GM20000 (cell line): ENCODE data around the gene SFMBT2.

Source experiments
- DNase-seq: peaks from one replicate; pipeline ENCODE4 v3.0.0; 2012; ENCODE audit warnings: low spot score
- TF ChIP-seq, protein P1 (sequence below): IDR thresholded peaks from 2 replicates; pipeline ENCODE4 v1.5.1; 2012; ENCODE audit warnings: mild to moderate bottlenecking, control low read depth; ENCODE audit errors: extremely low read depth, missing control alignments

Gene SFMBT2

DNA sequence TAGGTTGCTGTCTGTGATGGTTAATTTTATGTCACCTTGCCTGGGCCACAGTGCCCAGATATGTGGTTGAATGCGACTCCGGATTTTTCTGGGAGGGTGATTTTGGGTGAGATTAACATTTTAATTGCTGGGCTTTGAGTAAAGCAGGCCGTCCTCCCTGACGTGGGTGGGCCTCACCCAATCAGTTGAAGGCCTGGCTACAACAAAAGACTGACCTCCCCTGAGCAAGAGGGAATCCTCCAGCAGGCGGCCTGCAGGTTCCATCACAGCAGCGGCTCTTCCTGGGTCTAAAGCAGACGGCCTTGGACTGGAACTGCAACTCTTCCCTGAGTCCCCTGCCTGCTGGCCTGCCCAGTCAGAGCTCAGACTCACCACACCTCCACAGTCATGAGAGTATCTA is 114.2 kb downstream of the SFMBT2 start:
- DNase-seq, result no peak
- TF ChIP-seq, protein P1, sequence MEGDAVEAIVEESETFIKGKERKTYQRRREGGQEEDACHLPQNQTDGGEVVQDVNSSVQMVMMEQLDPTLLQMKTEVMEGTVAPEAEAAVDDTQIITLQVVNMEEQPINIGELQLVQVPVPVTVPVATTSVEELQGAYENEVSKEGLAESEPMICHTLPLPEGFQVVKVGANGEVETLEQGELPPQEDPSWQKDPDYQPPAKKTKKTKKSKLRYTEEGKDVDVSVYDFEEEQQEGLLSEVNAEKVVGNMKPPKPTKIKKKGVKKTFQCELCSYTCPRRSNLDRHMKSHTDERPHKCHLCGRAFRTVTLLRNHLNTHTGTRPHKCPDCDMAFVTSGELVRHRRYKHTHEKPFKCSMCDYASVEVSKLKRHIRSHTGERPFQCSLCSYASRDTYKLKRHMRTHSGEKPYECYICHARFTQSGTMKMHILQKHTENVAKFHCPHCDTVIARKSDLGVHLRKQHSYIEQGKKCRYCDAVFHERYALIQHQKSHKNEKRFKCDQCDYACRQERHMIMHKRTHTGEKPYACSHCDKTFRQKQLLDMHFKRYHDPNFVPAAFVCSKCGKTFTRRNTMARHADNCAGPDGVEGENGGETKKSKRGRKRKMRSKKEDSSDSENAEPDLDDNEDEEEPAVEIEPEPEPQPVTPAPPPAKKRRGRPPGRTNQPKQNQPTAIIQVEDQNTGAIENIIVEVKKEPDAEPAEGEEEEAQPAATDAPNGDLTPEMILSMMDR, result no peak

DNA sequence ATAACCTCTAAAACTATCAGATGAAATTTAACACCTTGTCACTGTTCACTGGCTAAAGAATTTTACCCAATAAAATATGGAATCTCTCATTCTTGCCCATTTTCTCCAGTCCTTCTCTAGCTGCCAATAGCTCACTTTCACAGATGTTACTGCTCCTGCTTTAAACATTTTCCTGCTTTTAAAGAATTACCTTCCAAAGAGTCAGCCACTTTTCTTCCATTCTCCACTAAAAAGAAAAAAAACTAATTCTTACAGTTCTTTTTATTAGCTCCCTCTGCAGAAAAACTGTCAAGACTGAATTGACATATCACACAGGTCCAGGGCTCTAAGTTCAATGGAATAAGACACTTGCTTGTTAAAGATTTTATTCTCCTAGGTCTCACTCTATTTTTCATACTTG is 114.8 kb downstream of the SFMBT2 start:
- TF ChIP-seq, protein P1, result no peak
- DNase-seq, result no peak

GRCh38 chr10:7293378-7293920 is 117.4 kb downstream of the SFMBT2 start:
- no peak for DNase-seq
- TF ChIP-seq, protein P1, result no peak

DNA sequence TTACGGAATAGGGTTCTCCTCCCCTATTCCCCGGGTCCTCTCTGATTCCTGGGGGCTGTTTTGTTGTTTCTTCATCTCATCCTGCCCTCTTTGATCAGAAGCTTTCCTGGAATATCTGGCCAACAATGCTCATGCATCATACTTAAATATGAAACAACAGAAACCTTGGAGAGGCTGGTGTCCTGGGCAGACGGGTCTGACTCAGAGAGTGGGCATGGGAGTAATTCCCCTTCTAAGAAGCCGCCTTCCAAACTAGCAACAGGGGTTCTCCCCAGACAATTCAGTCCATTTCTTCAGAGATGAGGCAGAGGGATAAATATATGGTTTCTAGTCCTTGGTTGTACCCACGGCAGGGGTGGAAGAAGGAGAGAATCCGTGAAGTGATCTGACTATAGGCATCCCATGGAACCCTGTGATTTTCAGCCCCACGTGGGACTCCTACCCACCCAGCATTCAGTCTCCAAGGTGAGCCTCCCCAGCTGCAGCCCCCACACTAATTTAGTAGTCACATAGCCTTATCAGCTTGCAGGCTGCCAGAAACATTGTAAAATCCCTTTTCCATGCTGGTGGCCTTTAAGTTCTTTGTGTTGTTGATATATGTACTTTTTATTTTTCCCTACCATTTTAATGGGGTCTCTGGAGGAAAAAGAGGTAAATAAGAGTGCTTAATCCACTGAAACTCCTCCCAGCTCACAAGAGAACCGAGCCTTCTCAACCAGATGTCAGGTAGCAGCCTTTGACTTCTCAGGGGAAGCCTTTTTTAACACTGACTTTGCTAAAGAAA is 119.2 kb downstream of the SFMBT2 start:
- no peak for DNase-seq
- TF ChIP-seq, protein P1, result no peak

DNA sequence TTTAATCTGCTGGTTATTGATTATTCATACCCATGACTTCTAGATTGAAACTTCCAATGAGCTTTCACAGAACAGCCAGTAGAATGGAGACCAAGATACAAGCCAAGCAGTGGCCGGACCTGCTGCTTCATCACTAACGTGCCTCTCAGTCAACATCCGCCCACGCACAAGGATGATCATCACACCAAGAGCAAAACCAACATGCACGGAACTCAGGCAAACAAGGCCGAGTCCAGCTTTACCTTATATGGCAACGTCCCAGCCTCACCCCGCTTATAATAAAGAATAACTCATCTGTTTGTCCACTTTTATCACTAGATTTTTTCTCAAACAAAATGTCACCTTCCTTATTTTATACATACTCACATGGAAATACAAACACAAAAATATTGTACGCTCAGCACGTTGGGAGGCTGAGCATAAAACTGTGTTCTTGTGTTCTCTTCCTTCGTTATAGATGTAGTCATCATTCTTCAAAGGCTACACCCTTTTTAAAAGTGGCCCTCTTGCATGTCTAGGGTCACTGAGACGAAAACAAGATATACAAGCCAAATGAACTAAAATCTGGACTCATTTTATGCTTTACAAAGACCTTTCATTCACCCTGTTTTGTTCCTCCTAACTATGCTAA is 122.7 kb downstream of the SFMBT2 start:
- no peak for DNase-seq
- TF ChIP-seq, protein P1, result no peak

DNA sequence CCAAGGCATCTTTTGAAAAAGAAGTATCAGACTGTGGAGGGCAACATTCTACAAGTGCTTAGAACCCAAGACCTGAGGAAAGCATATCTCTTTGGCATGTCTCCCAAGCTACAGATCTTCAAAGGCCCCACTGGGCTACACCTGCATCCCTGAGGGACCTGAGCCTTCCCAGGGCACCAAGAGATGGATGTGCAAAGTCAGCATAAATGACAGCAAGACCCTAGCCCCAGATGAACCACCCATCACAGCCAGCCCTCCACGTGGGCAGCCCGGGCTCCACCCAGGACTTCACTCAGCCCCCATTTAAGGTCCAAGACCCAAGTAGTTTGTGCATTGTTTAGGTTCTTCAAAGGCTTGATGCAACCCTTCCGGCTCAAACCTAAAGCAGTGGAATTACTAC is 123.5 kb downstream of the SFMBT2 start:
- no peak for DNase-seq
- TF ChIP-seq, protein P1, result no peak
